Measurements from ENCODE around the gene SEPTIN6. TPM values are rescaled to one million over a fixed set of nuclear protein-coding genes. Genes with fewer than 3 reads are reported as not detected.
A peak's percentile ranks its signal among the peaks of the same experiment; 100 is the strongest.

Gene SEPTIN6
- total RNA-seq, 2 donors from 2014 or later, result 9.3 to 25.5 TPM

- Histone ChIP-seq H3K4me3 (peak overlapping the region; percentile 82), H3K36me3 (no peaks in the 10 kb centered on the region), H3K4me1 (ENCODE audit: control insufficient read depth in 1 of 2, low read depth in 2 of 2) (peaks cover 0 to 6% of the 10 kb centered on the region in 2 donors), H3K9me3 (no peaks in the 10 kb centered on the region), H3K27me3 (replicated peaks; ENCODE audit: insufficient read depth) (no peaks in the 10 kb centered on the region), H3K27ac (no peak overlapping the region)
- TF ChIP-seq CTCF (IDR thresholded peaks at IDR 0.05), result no peak
- DNase-seq (ENCODE audit: low spot score) (no peak), ATAC-seq (ENCODE audit: insufficient number of reproducible peaks, low FRiP score, low read depth) (no peak)
Observed at GRCh38 chrX:119690921-119691716, 1.8 kb downstream of the SEPTIN6 start.

GRCh38 chrX:119688911-119689321 is 4.1 kb downstream of the SEPTIN6 start:
- no peak for TF ChIP-seq CTCF (IDR thresholded peaks at IDR 0.05)
- Histone ChIP-seq H3K27me3 (replicated peaks; ENCODE audit: insufficient read depth) (no peaks in the 10 kb centered on the region), H3K27ac (no peak overlapping the region), H3K36me3 (no peaks in the 10 kb centered on the region), H3K4me3 (no peak overlapping the region), H3K9me3 (no peaks in the 10 kb centered on the region), H3K4me1 (ENCODE audit: control insufficient read depth in 1 of 2, low read depth in 2 of 2) (peaks cover 0 to 6% of the 10 kb centered on the region in 2 donors)
- no peak for DNase-seq (ENCODE audit: low spot score)
- no peak for ATAC-seq (ENCODE audit: insufficient number of reproducible peaks, low FRiP score, low read depth)

GRCh38 chrX:119687661-119688413 is 5.1 kb downstream of the SEPTIN6 start:
- no peak for DNase-seq (ENCODE audit: low spot score)
- Histone ChIP-seq H3K9me3 (no peaks in the 10 kb centered on the region), H3K4me1 (ENCODE audit: control insufficient read depth in 1 of 2, low read depth in 2 of 2) (peaks cover 0 to 6% of the 10 kb centered on the region in 2 donors), H3K4me3 (no peak overlapping the region), H3K27me3 (replicated peaks; ENCODE audit: insufficient read depth) (no peaks in the 10 kb centered on the region), H3K36me3 (no peaks in the 10 kb centered on the region), H3K27ac (no peak overlapping the region)
- no peak for ATAC-seq (ENCODE audit: insufficient number of reproducible peaks, low FRiP score, low read depth)
- TF ChIP-seq CTCF (IDR thresholded peaks at IDR 0.05), result no peak

- Histone ChIP-seq H3K36me3 (no peaks in the 10 kb centered on the region), H3K27ac (peak overlapping the region; percentile 12 to 44), H3K4me3 (no peak overlapping the region), H3K27me3 (replicated peaks; ENCODE audit: insufficient read depth) (no peaks in the 10 kb centered on the region), H3K4me1 (ENCODE audit: control insufficient read depth in 1 of 2, low read depth in 2 of 2) (peaks cover 0 to 6% of the 10 kb centered on the region in 2 donors), H3K9me3 (no peaks in the 10 kb centered on the region)
- DNase-seq (ENCODE audit: low spot score) (no peak), ATAC-seq (ENCODE audit: insufficient number of reproducible peaks, low FRiP score, low read depth) (no peak)
- no peak for TF ChIP-seq CTCF (IDR thresholded peaks at IDR 0.05)
Observed at GRCh38 chrX:119686087-119686691, 6.8 kb downstream of the SEPTIN6 start.

Data from thoracic aorta (tissue), 2 donors.